ENCODE data around the gene OR4S1. TPM values are rescaled to one million over a fixed set of nuclear protein-coding genes. Genes with fewer than 3 reads are reported as not detected.
"Not testable (repeated sequence)": the region's sequence is repeated elsewhere in the genome, so short reads cannot be mapped to it uniquely, and the experiment has no call there.

OR4S1 gene
- total RNA-seq, 4 donors from 2014 or later, result not detected

DNA sequence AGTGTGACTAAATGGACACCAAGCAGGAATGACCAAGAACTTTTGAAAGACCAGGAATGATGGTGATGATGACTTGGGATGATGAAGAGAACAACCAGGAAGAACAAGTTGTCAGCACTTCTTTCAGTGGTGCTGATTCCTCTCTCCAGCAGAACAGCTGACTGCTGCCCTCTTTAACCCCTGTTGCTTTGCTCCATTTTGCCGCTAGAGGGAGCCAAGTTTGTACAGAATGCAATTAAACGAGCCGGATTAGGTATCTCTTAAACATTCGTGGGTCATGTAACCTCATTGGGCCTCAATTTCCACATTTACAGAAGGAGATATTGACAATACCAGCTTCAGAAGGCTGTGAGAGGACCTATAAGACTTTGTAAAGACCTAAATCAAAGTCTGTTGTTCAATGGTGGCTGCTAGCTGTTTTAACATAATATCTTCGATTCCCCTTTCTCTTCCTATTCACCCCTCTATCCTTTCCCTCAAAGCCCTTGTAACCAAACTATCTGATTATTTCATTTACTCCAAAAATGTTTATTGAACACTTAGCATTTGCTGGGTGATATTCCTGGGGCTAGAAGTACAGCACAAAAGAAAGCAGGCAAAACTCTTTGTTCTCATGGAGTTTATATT lies 1.9 kb downstream of the OR4S1 start:
- TF ChIP-seq POLR2A (IDR thresholded peaks at IDR 0.05), result no peak
- TF ChIP-seq, protein P1, sequence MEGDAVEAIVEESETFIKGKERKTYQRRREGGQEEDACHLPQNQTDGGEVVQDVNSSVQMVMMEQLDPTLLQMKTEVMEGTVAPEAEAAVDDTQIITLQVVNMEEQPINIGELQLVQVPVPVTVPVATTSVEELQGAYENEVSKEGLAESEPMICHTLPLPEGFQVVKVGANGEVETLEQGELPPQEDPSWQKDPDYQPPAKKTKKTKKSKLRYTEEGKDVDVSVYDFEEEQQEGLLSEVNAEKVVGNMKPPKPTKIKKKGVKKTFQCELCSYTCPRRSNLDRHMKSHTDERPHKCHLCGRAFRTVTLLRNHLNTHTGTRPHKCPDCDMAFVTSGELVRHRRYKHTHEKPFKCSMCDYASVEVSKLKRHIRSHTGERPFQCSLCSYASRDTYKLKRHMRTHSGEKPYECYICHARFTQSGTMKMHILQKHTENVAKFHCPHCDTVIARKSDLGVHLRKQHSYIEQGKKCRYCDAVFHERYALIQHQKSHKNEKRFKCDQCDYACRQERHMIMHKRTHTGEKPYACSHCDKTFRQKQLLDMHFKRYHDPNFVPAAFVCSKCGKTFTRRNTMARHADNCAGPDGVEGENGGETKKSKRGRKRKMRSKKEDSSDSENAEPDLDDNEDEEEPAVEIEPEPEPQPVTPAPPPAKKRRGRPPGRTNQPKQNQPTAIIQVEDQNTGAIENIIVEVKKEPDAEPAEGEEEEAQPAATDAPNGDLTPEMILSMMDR (IDR thresholded peaks at IDR 0.05), result peak; percentile 33 to 72 (median 65)
- no peak overlapping the region for H3K27ac ChIP-seq

DNA sequence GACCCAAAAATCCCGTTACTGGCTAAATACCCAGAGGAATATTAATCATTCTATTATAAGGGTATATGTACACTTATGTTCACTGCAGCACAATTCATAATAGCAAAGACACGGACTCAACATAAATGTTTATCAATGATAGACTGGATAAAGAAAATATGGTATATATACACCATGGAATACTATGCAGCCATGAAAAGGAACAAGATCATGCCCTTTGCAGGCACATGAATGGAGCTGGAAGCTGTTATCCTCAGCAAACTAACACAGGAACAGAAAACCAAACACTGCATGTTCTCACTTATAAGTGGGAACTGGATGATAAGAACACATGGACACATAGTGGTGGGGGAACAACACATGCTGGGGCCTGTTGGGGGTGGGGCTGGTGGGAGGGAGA lies 7.6 kb downstream of the OR4S1 start:
- H3K4me1 ChIP-seq, H3K4me3 ChIP-seq, DNase-seq, H3K27ac ChIP-seq, H3K36me3 ChIP-seq, H3K27me3 ChIP-seq, H3K9me3 ChIP-seq: not testable (repeated sequence)

More for the DNA sequence above, 1.9 kb downstream of the OR4S1 start:
- Histone ChIP-seq H3K36me3 (no peaks in the 10 kb centered on the region), H3K4me3 (no peak overlapping the region), H3K9me3 (no peaks in the 10 kb centered on the region), H3K27me3 (no peaks in the 10 kb centered on the region), H3K4me1 (no peaks in the 10 kb centered on the region)
- peak in 2 of 3 donors; percentile 49 to 82 for DNase-seq

DNA sequence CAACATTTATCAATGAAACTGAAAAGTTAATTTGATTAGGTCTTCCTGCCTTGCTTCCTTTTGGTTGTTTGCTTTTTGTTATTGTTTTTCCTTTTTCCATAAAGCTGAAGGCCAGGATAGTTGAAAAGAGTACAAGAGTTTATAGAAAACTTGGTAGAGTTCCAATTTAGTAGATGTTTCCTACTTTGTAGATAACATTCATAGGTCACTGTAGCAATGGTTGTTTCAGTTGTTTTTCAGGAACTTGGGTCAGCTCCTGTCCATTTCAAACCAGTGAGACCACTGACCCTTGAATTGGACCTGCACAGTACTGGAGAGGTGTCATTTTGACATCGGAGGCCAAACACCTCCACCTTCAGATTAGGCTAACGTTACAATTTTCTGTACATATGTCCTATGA lies 13.8 kb downstream of the OR4S1 start:
- not testable (repeated sequence) for H3K4me1 ChIP-seq, H3K4me3 ChIP-seq, H3K36me3 ChIP-seq, H3K9me3 ChIP-seq, DNase-seq, H3K27ac ChIP-seq, H3K27me3 ChIP-seq

DNA sequence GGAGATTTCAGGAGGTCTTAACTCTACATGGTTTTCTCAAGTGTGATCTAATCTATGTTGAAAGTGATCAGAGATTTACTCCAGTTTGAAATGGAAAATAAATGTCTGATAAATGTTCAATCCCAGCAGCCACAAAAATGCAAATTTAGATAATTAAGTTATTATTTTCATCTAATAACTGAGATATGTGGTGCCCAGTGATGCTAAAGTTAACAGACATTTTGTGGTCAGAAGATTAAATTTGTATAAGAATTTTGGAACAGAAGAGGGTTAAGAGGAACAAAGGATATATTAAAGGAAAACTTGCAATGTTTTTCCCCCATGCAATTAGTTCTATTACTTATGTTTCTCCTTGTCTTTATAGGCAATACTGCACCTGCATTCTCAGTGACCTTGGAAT lies 18.6 kb downstream of the OR4S1 start, which contains the start of gene OR4C3:
OR4C3 (plus strand) TSS at position 301 of the 400 bp plus-strand sequence. CDS start 102 bp downstream, outside the sequence.
- H3K27me3 ChIP-seq, H3K4me1 ChIP-seq, H3K4me3 ChIP-seq, H3K27ac ChIP-seq, DNase-seq, H3K36me3 ChIP-seq, H3K9me3 ChIP-seq: not testable (repeated sequence)

DNA sequence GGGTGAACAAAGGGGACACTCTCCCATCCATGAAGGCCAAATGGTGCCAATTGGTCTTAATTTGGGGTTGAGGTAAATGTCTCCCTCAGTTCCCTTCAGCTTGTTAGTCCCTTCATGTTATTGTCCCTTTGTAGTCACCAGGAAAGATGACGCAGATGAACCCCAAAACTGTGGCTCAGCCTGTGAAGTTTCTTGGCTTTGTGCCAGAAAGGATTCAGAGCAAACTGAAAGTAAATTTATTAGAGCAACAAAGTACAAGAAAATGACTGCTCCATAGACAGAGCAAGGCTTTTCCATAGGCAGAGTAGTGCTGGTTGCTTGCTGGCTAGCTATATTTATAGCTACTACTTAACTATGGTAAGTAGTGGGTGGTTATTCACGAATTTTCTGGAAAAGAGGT lies 35.4 kb downstream of the OR4S1 start:
- Histone ChIP-seq H3K36me3 (no peaks in the 10 kb centered on the region), H3K4me3 (no peak overlapping the region), H3K9me3 (no peaks in the 10 kb centered on the region), H3K4me1 (no peaks in the 10 kb centered on the region), H3K27me3 (no peaks in the 10 kb centered on the region), H3K27ac (no peak overlapping the region)
- no peak for DNase-seq
- TF ChIP-seq, protein P1 (IDR thresholded peaks at IDR 0.05), result no peak
- no peak for TF ChIP-seq POLR2A (IDR thresholded peaks at IDR 0.05)

DNA sequence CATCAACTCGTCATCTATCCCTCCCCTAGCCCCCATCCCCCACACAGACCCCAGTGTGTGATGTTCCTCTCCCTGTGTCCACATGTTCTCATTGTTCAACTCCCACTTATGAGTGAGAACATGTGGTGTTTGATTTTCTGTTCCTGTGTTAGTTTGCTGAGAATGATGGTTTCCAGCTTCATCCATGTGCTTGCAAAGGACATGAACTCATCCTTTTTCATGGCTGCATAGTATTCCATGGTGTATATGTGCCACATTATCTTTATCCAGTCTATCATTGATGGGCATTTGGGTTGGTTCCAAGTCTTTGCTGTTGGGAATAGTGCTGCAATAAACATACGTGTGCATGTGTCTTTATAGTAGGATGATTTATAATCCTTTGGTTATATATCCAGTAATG lies 36.5 kb downstream of the OR4S1 start:
- not testable (repeated sequence) for DNase-seq, H3K27me3 ChIP-seq, H3K36me3 ChIP-seq, H3K9me3 ChIP-seq, H3K4me1 ChIP-seq, H3K4me3 ChIP-seq, H3K27ac ChIP-seq

DNA sequence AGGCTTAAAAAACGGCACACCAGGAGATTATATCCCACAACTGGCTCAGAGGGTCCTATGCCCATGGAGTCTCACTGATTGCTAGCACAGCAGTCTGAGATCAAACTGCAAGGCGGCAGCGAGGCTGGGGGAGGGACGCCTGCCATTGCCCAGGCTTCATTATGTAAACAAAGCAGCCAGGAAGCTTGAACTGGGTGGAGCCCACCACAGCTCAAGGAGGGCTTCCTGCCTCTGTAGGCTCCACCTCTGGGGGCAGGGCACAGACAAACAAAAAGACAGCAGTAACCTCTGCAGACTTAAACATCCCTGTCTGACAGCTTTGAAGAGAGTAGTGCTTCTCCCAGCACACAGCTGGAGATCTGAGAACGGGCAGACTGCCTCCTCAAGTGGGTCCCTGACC lies 40.3 kb downstream of the OR4S1 start:
- not testable (repeated sequence) for DNase-seq, H3K36me3 ChIP-seq, H3K27me3 ChIP-seq, H3K4me3 ChIP-seq, H3K4me1 ChIP-seq, H3K9me3 ChIP-seq, H3K27ac ChIP-seq

DNA sequence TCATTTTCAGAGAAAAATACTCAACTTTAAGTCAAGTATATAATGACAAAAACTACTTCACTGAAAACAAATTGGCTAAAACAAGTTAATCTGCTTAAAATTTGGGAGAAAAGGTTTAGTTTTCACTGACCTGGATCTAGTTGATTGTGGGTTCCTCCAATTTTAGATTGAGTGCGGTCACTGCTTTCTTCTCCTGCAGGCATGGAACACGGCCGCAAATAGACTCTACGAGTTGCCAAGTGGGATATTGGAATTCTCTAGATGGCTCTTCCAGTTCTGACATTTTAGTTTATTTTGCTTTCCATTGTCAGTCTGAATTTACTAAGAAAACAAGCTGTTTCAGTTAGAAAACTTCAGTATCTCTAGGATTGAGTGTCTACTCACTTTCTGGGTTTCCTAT lies 48.0 kb downstream of the OR4S1 start:
- no peaks in the 10 kb centered on the region for H3K27me3 ChIP-seq
- no peak overlapping the region for H3K4me3 ChIP-seq
- H3K9me3 ChIP-seq, result peaks cover 0 to 5% (median 0%) of the 10 kb centered on the region in 4 donors
- no peaks in the 10 kb centered on the region for H3K4me1 ChIP-seq
- TF ChIP-seq, protein P1 (IDR thresholded peaks at IDR 0.05), result no peak
- TF ChIP-seq POLR2A (IDR thresholded peaks at IDR 0.05), result no peak
- H3K27ac ChIP-seq, result no peak overlapping the region
- no peaks in the 10 kb centered on the region for H3K36me3 ChIP-seq
- DNase-seq, result no peak
